BLaER1 treated with 17β-estradiol and CSF1 and Interleukin-3, amounts not matched to agents 10 nM and 100 nM (cell line): ENCODE measurements around the gene EFCC1.
"Not testable (repeated sequence)": the region's sequence is repeated elsewhere in the genome, so short reads cannot be mapped to it uniquely, and the experiment has no call there.

ENCODE experiments used
- H3K27ac ChIP-seq, 11 experiments: shearing (Covaris generic); formaldehyde crosslinking; 2 replicates each; pipeline ENCODE4 v1.8.1; 2022
- H3K27me3 ChIP-seq, 11 experiments: shearing (Covaris generic); formaldehyde crosslinking; 2 replicates each; pipeline ENCODE4 v1.8.1; 2022
- H3K36me3 ChIP-seq, 11 experiments: shearing (Covaris generic); formaldehyde crosslinking; 2 replicates each; pipeline ENCODE4 v1.8.1; 2022
- H3K4me1 ChIP-seq, 10 experiments: shearing (Covaris generic); formaldehyde crosslinking; 2 replicates each; pipeline ENCODE4 v1.8.1; 2022
- H3K4me2 ChIP-seq, 11 experiments: shearing (Covaris generic); formaldehyde crosslinking; 2 replicates each; pipeline ENCODE4 v1.8.1; 2022
- H3K4me3 ChIP-seq, 10 experiments: shearing (Covaris generic); formaldehyde crosslinking; 2 replicates each; pipeline ENCODE4 v1.8.1; 2022
- H3K9ac ChIP-seq, 11 experiments: shearing (Covaris generic); formaldehyde crosslinking; 2 replicates each; pipeline ENCODE4 v1.8.1; 2022
- H3K9me3 ChIP-seq, 11 experiments: shearing (Covaris generic); formaldehyde crosslinking; replicated peaks in 1 of 11; 2 replicates each; pipeline ENCODE4 v1.8.1; 2022
- H4K20me1 ChIP-seq, 11 experiments: shearing (Covaris generic); formaldehyde crosslinking; 2 replicates each; pipeline ENCODE4 v1.8.1; 2022
- Cebpa-rat ChIP-seq, 11 experiments: shearing (Covaris generic); IDR thresholded peaks; 2 replicates each; pipeline ENCODE4 v1.8.1; 2022

EFCC1 gene

GRCh38 chr3:129068291-129068886 is 67.3 kb downstream of the EFCC1 start:
- Histone ChIP-seq H3K4me1 (peaks cover 26 to 86% (median 75%) of the 10 kb centered on the region in 10 experiments), H3K27ac (peak overlapping the region; percentile 19 to 73 (median 62); a peak in 20 of 22 replicates), H3K36me3 (no peaks in the 10 kb centered on the region), H3K4me2 (peak overlapping the region; percentile 76 to 99 (median 89)), H3K9me3 (peaks cover 0 to 16% (median 12%) of the 10 kb centered on the region in 11 experiments; a peak in 16 of 22 replicates), H3K4me3 (peak overlapping the region; percentile 23 to 69 (median 50); a peak in 18 of 20 replicates), H4K20me1 (no peaks in the 10 kb centered on the region), H3K27me3 (no peaks in the 10 kb centered on the region), H3K9ac (peak overlapping the region; percentile 53 to 69 (median 66); a peak in 19 of 22 replicates)
- TF ChIP-seq Cebpa-rat (IDR thresholded peaks at IDR 0.05): no peak

DNA sequence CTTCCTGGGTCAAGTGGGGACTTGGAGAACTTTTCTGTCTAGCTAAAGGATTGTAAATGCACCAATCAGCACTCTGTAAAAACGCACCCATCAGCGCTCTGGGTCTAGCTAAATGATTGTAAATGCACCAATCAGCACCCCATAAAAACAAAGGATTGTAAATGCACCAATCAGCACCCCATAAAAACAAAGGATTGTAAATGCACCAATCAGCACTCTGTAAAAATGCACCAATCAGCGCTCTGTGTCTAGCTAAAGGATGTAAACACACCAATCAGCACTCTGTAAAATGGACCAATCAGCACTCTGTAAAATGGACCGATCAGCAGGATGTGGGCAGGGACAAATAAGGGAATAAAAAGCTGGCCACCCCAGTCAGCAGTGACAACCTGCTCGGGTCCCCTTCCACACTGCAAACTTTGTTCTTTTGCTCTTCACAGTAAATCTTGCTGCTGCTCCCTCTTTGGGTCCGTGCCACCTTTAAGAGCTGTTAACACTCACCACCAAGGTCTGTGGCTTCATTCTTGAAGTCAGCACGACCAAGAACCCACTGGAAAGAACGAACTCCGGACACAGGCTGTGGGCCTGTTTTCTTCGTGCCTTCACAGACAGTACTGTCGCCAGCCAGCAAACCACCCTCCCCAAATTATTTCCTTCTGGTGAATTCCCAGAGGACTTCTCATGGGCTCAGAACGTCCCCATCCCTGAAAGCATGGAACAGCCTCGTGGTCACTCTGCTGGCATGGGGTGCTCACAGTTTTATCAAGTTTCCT is 68.4 kb downstream of the EFCC1 start:
- H3K4me3 ChIP-seq: peak overlapping the region in 3 of 10 experiments; percentile 16 to 23 (median 20); a peak in 4 of 20 replicates
- H3K36me3 ChIP-seq, H4K20me1 ChIP-seq, H3K27me3 ChIP-seq: not testable (repeated sequence)
- H3K4me1 ChIP-seq: peaks cover 26 to 75% (median 64%) of the 10 kb centered on the region in 10 experiments
- H3K9me3 ChIP-seq: peaks cover 0 to 16% (median 12%) of the 10 kb centered on the region in 11 experiments; a peak in 16 of 22 replicates
- H3K27ac ChIP-seq: peak overlapping the region in 7 of 11 experiments; percentile 31 to 74 (median 68); a peak in 14 of 22 replicates
- peak overlapping the region; percentile 65 to 99 (median 80) for H3K4me2 ChIP-seq
- peak overlapping the region in 6 of 11 experiments; percentile 12 to 62 (median 54); a peak in 8 of 22 replicates for H3K9ac ChIP-seq

- H3K27ac ChIP-seq: peak overlapping the region in 7 of 11 experiments; percentile 31 to 74 (median 68); a peak in 13 of 22 replicates
- no peaks in the 10 kb centered on the region for H4K20me1 ChIP-seq
- H3K4me2 ChIP-seq: peak overlapping the region; percentile 41 to 99 (median 79)
- no peak for TF ChIP-seq Cebpa-rat (IDR thresholded peaks at IDR 0.05)
- H3K9me3 ChIP-seq: peaks cover 0 to 19% (median 13%) of the 10 kb centered on the region in 11 experiments; a peak in 18 of 22 replicates
- peaks cover 26 to 67% (median 56%) of the 10 kb centered on the region in 10 experiments for H3K4me1 ChIP-seq
- peak overlapping the region in 3 of 10 experiments; percentile 16 to 23 (median 20); a peak in 4 of 20 replicates for H3K4me3 ChIP-seq
- peak overlapping the region in 6 of 11 experiments; percentile 12 to 62 (median 54); a peak in 9 of 22 replicates for H3K9ac ChIP-seq
- no peaks in the 10 kb centered on the region for H3K27me3 ChIP-seq
- no peaks in the 10 kb centered on the region for H3K36me3 ChIP-seq
Measured at GRCh38 chr3:129070086-129070885, 69.2 kb downstream of the EFCC1 start.

DNA sequence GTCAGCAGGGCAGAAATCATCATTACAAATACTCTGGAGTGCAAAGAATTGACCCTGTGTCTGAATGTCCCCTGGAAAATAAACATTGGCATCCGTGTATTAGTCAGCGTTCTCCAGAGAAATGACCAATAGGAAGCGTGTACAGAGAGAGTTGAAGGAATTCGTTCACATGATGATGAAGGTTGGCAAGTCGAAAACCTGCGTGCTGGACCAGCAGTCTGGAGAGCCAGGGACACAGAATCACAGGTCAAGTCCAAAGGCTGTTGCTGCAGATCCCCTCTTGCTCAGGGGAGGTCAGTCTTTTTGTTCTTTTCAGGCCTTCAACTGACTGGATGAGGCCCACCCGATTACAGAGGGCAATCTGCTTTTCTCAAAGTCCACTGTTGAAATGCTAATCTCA is 76.1 kb downstream of the EFCC1 start:
- Histone ChIP-seq H3K4me1 (peaks cover 0 to 7% (median 4%) of the 10 kb centered on the region in 10 experiments; a peak in 13 of 20 replicates), H3K4me2 (no peak overlapping the region), H3K27ac (no peak overlapping the region), H3K4me3 (no peak overlapping the region), H3K9me3 (peaks cover 0 to 10% (median 6%) of the 10 kb centered on the region in 11 experiments; a peak in 5 of 22 replicates), H3K27me3 (no peaks in the 10 kb centered on the region), H3K36me3 (no peaks in the 10 kb centered on the region), H3K9ac (no peak overlapping the region), H4K20me1 (no peaks in the 10 kb centered on the region)
- no peak for TF ChIP-seq Cebpa-rat (IDR thresholded peaks at IDR 0.05)

- no peak overlapping the region for H3K4me3 ChIP-seq
- H3K27me3 ChIP-seq: no peaks in the 10 kb centered on the region
- H3K4me1 ChIP-seq: peaks cover 0 to 10% (median 7%) of the 10 kb centered on the region in 10 experiments; a peak in 13 of 20 replicates
- TF ChIP-seq Cebpa-rat (IDR thresholded peaks at IDR 0.05): no peak
- H3K27ac ChIP-seq: no peak overlapping the region
- no peak overlapping the region for H3K4me2 ChIP-seq
- H3K9me3 ChIP-seq: peaks cover 0 to 10% (median 6%) of the 10 kb centered on the region in 11 experiments; a peak in 5 of 22 replicates
- no peaks in the 10 kb centered on the region for H4K20me1 ChIP-seq
- H3K36me3 ChIP-seq: no peaks in the 10 kb centered on the region
- no peak overlapping the region for H3K9ac ChIP-seq
Measured at GRCh38 chr3:129078510-129078909, 77.4 kb downstream of the EFCC1 start.

- Histone ChIP-seq H4K20me1 (no peaks in the 10 kb centered on the region), H3K4me3 (no peak overlapping the region), H3K9me3 (no peaks in the 10 kb centered on the region), H3K27me3 (no peaks in the 10 kb centered on the region), H3K36me3 (peaks cover 0 to 5% (median 0%) of the 10 kb centered on the region in 11 experiments; a peak in 2 of 22 replicates), H3K27ac (no peak overlapping the region), H3K4me1 (peaks cover 0 to 14% (median 8%) of the 10 kb centered on the region in 10 experiments; a peak in 13 of 20 replicates), H3K4me2 (no peak overlapping the region), H3K9ac (no peak overlapping the region)
- no peak for TF ChIP-seq Cebpa-rat (IDR thresholded peaks at IDR 0.05)
Measured at GRCh38 chr3:129081503-129081902, 80.4 kb downstream of the EFCC1 start.

GRCh38 chr3:129082026-129082425 is 80.9 kb downstream of the EFCC1 start:
- H3K4me1 ChIP-seq: peaks cover 0 to 18% (median 8%) of the 10 kb centered on the region in 10 experiments; a peak in 13 of 20 replicates
- peak overlapping the region in 3 of 11 experiments; percentile 18 to 50 (median 21); a peak in 5 of 22 replicates for H3K4me2 ChIP-seq
- no peak for TF ChIP-seq Cebpa-rat (IDR thresholded peaks at IDR 0.05)

GRCh38 chr3:129084501-129084900 is 83.4 kb downstream of the EFCC1 start:
- Histone ChIP-seq H3K4me3 (no peak overlapping the region), H3K27ac (no peak overlapping the region), H3K9ac (no peak overlapping the region), H4K20me1 (peaks cover 0 to 5% (median 0%) of the 10 kb centered on the region in 11 experiments; a peak in 1 of 22 replicates), H3K4me2 (no peak overlapping the region), H3K9me3 (no peaks in the 10 kb centered on the region), H3K4me1 (peaks cover 0 to 22% (median 8%) of the 10 kb centered on the region in 10 experiments; a peak in 15 of 20 replicates), H3K36me3 (peaks cover 0 to 8% (median 0%) of the 10 kb centered on the region in 11 experiments; a peak in 6 of 22 replicates), H3K27me3 (no peaks in the 10 kb centered on the region)
- no peak for TF ChIP-seq Cebpa-rat (IDR thresholded peaks at IDR 0.05)

More at GRCh38 chr3:129082026-129082425, 80.9 kb downstream of the EFCC1 start:
- H3K36me3 ChIP-seq: peaks cover 0 to 8% (median 0%) of the 10 kb centered on the region in 11 experiments; a peak in 5 of 22 replicates
- H3K27ac ChIP-seq: no peak overlapping the region
- no peak overlapping the region for H3K4me3 ChIP-seq
- peaks cover 0 to 1% (median 0%) of the 10 kb centered on the region in 11 experiments; a peak in 1 of 22 replicates for H4K20me1 ChIP-seq
- no peak overlapping the region for H3K9ac ChIP-seq
- H3K9me3 ChIP-seq: no peaks in the 10 kb centered on the region
- no peaks in the 10 kb centered on the region for H3K27me3 ChIP-seq
